ENCODE data around the gene ARHGAP25.

- TF ChIP-seq POLR2A (IDR thresholded peaks at IDR 0.05; ENCODE audit: low read length) (no peak), GATA1 (IDR thresholded peaks at IDR 0.05; ENCODE audit: low read depth, low read length) (no peak)
Measured at GRCh38 chr2:68689553-68690537, 44.8 kb upstream of the ARHGAP25 start.

Data from erythroblast (primary cell).